Measurements from ENCODE around the gene CABLES2.

Gene CABLES2

DNA sequence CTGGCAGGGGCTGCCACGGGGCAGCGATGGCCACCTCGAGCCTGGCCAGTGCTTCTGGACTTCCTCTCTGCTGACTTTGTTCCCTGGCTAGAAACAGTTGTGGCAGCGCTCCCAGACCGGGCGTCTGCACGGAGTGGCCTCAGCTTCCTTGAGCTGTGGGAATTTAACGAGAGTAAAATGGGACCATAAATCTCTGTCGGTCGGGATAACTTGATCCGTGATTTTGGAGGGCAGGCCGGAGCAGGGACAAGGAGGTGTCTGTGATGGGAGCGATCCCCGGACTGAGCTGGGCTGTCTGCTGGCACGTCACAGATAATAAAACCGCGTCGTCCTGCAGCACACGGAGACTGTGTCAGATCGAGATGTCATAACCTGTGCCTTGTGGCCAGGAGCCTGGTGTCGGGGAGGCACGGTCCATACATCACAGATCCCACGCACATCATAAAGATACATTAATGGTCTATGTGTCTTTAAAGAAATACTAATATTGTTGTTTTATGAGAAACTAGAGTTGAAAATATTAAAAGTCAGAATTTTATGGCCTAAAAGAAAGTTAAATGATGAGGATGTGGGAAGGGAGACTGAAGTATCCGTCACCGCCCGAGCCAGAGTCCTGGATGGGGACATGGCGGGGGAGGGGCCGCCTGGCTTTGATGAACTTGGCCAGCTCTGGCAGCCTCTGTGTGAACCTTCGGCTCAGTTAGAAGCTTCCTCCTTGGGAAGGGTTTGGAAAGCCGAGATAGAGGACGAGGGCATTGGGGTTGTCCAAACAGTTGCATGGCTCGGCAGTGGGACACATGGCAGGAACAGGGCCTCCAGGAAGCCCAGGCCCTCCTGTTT is 26.8 kb upstream of the CABLES2 start:
- no peak overlapping the region for H3K4me2 ChIP-seq (ENCODE audit: low read length)
- H4K20me1 ChIP-seq (ENCODE audit: insufficient read depth, low read length), result no peaks in the 10 kb centered on the region
- no peaks in the 10 kb centered on the region for H3K9me3 ChIP-seq (ENCODE audit: insufficient read depth, low read length)
- no peaks in the 10 kb centered on the region for H3K79me2 ChIP-seq (ENCODE audit: low read length)
- no peaks in the 10 kb centered on the region for H3K4me1 ChIP-seq (ENCODE audit: low read length)
- no peak overlapping the region for H3K9ac ChIP-seq (ENCODE audit: low read length)
- H3K27ac ChIP-seq (ENCODE audit: low read length), result no peak overlapping the region
- no peaks in the 10 kb centered on the region for H3K36me3 ChIP-seq (replicated peaks; ENCODE audit: low read depth, low read length)
- H2AFZ ChIP-seq (ENCODE audit: low read depth, low read length), result no peak overlapping the region
- no peak overlapping the region for H3K4me3 ChIP-seq (ENCODE audit: low read length)
- no peak for TF ChIP-seq EZH2phosphoT487 (IDR thresholded peaks at IDR 0.05; ENCODE audit: low read depth)
- TF ChIP-seq, protein P1, sequence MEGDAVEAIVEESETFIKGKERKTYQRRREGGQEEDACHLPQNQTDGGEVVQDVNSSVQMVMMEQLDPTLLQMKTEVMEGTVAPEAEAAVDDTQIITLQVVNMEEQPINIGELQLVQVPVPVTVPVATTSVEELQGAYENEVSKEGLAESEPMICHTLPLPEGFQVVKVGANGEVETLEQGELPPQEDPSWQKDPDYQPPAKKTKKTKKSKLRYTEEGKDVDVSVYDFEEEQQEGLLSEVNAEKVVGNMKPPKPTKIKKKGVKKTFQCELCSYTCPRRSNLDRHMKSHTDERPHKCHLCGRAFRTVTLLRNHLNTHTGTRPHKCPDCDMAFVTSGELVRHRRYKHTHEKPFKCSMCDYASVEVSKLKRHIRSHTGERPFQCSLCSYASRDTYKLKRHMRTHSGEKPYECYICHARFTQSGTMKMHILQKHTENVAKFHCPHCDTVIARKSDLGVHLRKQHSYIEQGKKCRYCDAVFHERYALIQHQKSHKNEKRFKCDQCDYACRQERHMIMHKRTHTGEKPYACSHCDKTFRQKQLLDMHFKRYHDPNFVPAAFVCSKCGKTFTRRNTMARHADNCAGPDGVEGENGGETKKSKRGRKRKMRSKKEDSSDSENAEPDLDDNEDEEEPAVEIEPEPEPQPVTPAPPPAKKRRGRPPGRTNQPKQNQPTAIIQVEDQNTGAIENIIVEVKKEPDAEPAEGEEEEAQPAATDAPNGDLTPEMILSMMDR (IDR thresholded peaks at IDR 0.05; ENCODE audit: low read depth, low read length), result no peak
- peaks cover 29% of the 10 kb centered on the region for H3K27me3 ChIP-seq (ENCODE audit: low read depth, low read length)

DNA sequence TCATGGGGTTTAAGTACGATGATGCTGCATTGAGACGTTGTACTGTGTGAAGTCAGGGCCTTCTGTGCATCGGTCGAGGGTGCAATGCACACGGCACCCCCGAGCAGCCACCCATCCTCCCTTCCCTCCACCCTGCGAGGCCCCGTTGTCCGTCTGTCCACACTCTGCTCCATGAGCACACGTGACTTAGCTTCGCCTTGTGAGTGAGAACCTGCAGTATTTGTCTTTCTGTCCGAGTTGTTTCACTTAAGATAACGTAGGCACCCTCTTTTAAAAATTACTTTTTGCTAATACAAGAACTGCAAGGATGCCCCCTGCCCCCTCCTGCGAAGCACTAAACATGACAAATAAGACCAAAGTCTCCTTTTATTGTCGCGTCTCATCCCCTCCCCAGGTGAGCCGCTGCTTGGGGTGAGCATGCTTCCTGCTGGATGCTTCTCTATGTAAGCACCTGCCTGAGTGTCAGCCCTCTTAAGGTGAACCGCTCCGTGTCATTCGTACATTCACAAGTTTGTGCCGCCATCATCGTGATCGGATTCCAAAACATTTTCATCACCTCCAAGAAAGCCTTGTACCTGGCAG is 23.9 kb upstream of the CABLES2 start:
- H3K27me3 ChIP-seq (ENCODE audit: low read depth, low read length), result peaks cover 22% of the 10 kb centered on the region
- H3K9ac ChIP-seq (ENCODE audit: low read length), result no peak overlapping the region
- no peak overlapping the region for H2AFZ ChIP-seq (ENCODE audit: low read depth, low read length)
- no peak for TF ChIP-seq EZH2phosphoT487 (IDR thresholded peaks at IDR 0.05; ENCODE audit: low read depth)
- TF ChIP-seq, protein P1 (IDR thresholded peaks at IDR 0.05; ENCODE audit: low read depth, low read length), result no peak
- H3K4me2 ChIP-seq (ENCODE audit: low read length), result no peak overlapping the region
- H3K79me2 ChIP-seq (ENCODE audit: low read length), result no peaks in the 10 kb centered on the region
- no peaks in the 10 kb centered on the region for H4K20me1 ChIP-seq (ENCODE audit: insufficient read depth, low read length)
- no peaks in the 10 kb centered on the region for H3K4me1 ChIP-seq (ENCODE audit: low read length)
- H3K27ac ChIP-seq (ENCODE audit: low read length), result no peak overlapping the region
- no peaks in the 10 kb centered on the region for H3K9me3 ChIP-seq (ENCODE audit: insufficient read depth, low read length)
- H3K36me3 ChIP-seq (replicated peaks; ENCODE audit: low read depth, low read length), result no peaks in the 10 kb centered on the region
- H3K4me3 ChIP-seq (ENCODE audit: low read length), result no peak overlapping the region

DNA sequence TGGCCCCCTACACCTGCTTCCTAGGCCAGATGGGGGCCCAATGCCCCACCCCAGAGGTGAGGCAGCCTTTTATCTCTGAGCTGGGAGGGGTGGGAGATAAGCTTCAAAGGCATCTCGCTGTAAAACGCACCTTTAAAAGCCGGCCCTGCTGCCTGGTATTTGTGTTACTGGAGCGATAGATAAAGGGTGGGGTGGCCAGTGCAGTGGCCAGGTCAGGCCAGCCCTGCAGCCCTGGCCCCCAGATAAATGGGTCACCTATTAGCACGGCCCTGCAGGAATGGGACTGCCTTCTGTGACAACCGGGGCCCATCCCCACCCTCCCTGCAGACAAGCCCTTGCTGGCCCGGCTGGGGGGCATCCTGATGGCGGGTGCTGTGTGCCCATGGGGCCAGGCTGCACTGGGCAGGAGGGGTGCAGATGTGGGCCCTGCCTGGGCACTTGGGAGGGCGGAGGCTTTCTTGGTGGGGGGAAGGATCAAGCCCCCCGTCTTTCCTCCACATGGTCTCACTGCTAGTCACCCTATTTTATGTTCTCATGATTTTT is 23.3 kb upstream of the CABLES2 start:
- Histone ChIP-seq H3K4me2 (ENCODE audit: low read length) (no peak overlapping the region), H3K9me3 (ENCODE audit: insufficient read depth, low read length) (no peaks in the 10 kb centered on the region), H3K27me3 (ENCODE audit: low read depth, low read length) (peaks cover 17% of the 10 kb centered on the region), H3K4me3 (ENCODE audit: low read length) (no peak overlapping the region), H3K79me2 (ENCODE audit: low read length) (no peaks in the 10 kb centered on the region), H3K27ac (ENCODE audit: low read length) (no peak overlapping the region), H3K9ac (ENCODE audit: low read length) (no peak overlapping the region), H3K36me3 (replicated peaks; ENCODE audit: low read depth, low read length) (no peaks in the 10 kb centered on the region), H3K4me1 (ENCODE audit: low read length) (no peaks in the 10 kb centered on the region), H4K20me1 (ENCODE audit: insufficient read depth, low read length) (no peaks in the 10 kb centered on the region), H2AFZ (ENCODE audit: low read depth, low read length) (no peak overlapping the region)
- no peak for TF ChIP-seq EZH2phosphoT487 (IDR thresholded peaks at IDR 0.05; ENCODE audit: low read depth)
- TF ChIP-seq, protein P1 (IDR thresholded peaks at IDR 0.05; ENCODE audit: low read depth, low read length), result no peak
